ENCODE results near the gene CEACAM16.
"Not testable (repeated sequence)": the region's sequence is repeated elsewhere in the genome, so short reads cannot be mapped to it uniquely, and the experiment has no call there.

Gene CEACAM16

DNA sequence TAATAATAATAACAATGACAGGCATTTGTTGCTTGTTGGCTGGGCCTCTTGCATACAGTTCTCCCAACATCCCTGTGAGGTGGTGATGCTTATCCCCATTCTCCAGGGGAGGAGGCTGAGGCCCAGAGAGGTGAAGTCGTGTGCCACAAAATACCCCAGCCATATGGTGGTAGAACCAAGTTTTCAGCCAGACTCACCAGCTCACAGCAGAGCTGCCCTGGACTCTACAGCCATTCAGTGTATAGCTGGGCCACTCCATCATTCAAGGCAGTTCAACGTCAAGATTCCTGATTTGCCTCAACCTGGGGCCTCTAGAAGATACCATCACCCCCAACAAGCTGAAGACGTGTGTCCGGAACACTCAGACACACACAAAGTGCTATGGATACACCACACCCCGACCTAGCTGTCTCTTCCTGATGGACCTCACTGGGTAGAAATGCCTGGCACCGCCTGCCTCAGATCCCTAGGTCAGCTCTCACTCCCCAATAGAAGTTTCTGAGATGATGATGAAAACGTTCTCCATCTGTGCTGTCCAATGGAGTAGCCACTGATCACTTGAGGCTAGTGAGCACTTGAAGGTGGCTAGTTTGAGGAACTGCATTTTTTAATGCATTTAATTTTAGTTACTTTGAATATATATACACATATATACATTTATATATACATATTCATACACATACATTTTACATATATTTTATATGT is 31.9 kb upstream of the CEACAM16 start:
- TF ChIP-seq, protein P1, sequence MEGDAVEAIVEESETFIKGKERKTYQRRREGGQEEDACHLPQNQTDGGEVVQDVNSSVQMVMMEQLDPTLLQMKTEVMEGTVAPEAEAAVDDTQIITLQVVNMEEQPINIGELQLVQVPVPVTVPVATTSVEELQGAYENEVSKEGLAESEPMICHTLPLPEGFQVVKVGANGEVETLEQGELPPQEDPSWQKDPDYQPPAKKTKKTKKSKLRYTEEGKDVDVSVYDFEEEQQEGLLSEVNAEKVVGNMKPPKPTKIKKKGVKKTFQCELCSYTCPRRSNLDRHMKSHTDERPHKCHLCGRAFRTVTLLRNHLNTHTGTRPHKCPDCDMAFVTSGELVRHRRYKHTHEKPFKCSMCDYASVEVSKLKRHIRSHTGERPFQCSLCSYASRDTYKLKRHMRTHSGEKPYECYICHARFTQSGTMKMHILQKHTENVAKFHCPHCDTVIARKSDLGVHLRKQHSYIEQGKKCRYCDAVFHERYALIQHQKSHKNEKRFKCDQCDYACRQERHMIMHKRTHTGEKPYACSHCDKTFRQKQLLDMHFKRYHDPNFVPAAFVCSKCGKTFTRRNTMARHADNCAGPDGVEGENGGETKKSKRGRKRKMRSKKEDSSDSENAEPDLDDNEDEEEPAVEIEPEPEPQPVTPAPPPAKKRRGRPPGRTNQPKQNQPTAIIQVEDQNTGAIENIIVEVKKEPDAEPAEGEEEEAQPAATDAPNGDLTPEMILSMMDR (IDR thresholded peaks at IDR 0.05; ENCODE audit: control insufficient read depth, insufficient read depth, low read depth, low read length, missing control alignments), result no peak
- DNase-seq (ENCODE audit: low read depth), result no peak

GRCh38 chr19:44668985-44669764 is 29.8 kb upstream of the CEACAM16 start:
- no peak overlapping the region for H3K4me3 ChIP-seq (ENCODE audit: control insufficient read depth, low read depth, low read length)
- TF ChIP-seq, protein P1 (IDR thresholded peaks at IDR 0.05; ENCODE audit: control insufficient read depth, insufficient read depth, low read depth, low read length, missing control alignments), result no peak
- DNase-seq (ENCODE audit: low read depth), result no peak

More for the DNA sequence above, 31.9 kb upstream of the CEACAM16 start:
- no peak overlapping the region for H3K4me3 ChIP-seq (ENCODE audit: control insufficient read depth, low read depth, low read length)

- not testable (repeated sequence) for DNase-seq (ENCODE audit: low read depth); H3K4me3 ChIP-seq (ENCODE audit: control insufficient read depth, low read depth, low read length)
Measured at GRCh38 chr19:44670027-44670426, 28.9 kb upstream of the CEACAM16 start.

- DNase-seq (ENCODE audit: low read depth), result no peak
- TF ChIP-seq, protein P1 (IDR thresholded peaks at IDR 0.05; ENCODE audit: control insufficient read depth, insufficient read depth, low read depth, low read length, missing control alignments), result no peak
- H3K4me3 ChIP-seq (ENCODE audit: control insufficient read depth, low read depth, low read length), result no peak within 1 kb of the TSS
Measured at GRCh38 chr19:44671400-44671799, 27.6 kb upstream of the CEACAM16 start, which contains the start of gene CEACAM19. TSS of gene CEACAM19 (plus strand) at chr19:44671482. CDS start at chr19:44671932, 450 bp downstream.

- TF ChIP-seq, protein P1 (IDR thresholded peaks at IDR 0.05; ENCODE audit: control insufficient read depth, insufficient read depth, low read depth, low read length, missing control alignments), result no peak
- no peak for DNase-seq (ENCODE audit: low read depth)
- no peak overlapping the region for H3K4me3 ChIP-seq (ENCODE audit: control insufficient read depth, low read depth, low read length)
Measured at GRCh38 chr19:44672226-44672625, 26.7 kb upstream of the CEACAM16 start.

- H3K4me3 ChIP-seq (ENCODE audit: control insufficient read depth, low read depth, low read length), result no peak overlapping the region
- TF ChIP-seq, protein P1 (IDR thresholded peaks at IDR 0.05; ENCODE audit: control insufficient read depth, insufficient read depth, low read depth, low read length, missing control alignments), result no peak
- DNase-seq (ENCODE audit: low read depth), result no peak
Measured at GRCh38 chr19:44673510-44673909, 25.4 kb upstream of the CEACAM16 start.

DNA sequence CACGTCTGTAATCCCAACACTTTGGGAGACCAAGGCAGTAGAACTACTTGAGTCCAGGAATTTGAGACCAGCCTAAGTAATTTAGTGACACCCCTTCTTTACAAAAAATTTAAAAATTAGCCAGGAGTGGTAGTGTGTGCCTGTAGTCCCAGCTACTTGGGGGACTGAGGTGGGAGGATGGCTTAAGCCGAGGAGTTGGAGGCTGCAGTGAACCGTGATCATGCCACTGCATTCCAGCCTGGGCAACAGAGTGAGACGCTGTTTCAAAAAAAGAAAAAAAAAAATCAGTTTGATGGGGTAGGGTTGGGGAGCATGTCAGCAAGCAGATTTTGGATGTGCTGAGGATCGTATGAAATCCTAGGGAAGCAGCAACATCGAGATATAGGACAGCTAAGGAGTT is 23.4 kb upstream of the CEACAM16 start:
- TF ChIP-seq, protein P1 (IDR thresholded peaks at IDR 0.05; ENCODE audit: control insufficient read depth, insufficient read depth, low read depth, low read length, missing control alignments), result no peak
- no peak overlapping the region for H3K4me3 ChIP-seq (ENCODE audit: control insufficient read depth, low read depth, low read length)
- DNase-seq (ENCODE audit: low read depth), result no peak
